HepG2 (cell line): ENCODE data around the gene ZNF444. TPM values are rescaled to one million over a fixed set of nuclear protein-coding genes. Genes with fewer than 3 reads are reported as not detected.

Experiments
- ATAC-seq: fragments of 200-7000 bp; cut with Tn5 transposase; 3 replicates; pipeline ENCODE4 v1.9.1; 2020; ENCODE audit warnings: mild to moderate bottlenecking, moderate library complexity
- BruUV-seq: library from RNA; stranded (reverse); fragments of 400-500 nt; replicated peaks from 2 replicates; lab custom pipeline; 2021; lab: Mats Ljungman, UMichigan
- CTCF ChIA-PET: fragments of 300-600 bp; formaldehyde crosslinking; extraction: SDS; loops from one replicate; lab custom pipeline; 2021; ENCODE audit warnings: low total read pairs, inconsistent platforms, low intra/inter-chr PET ratio; lab: Yijun Ruan, JAX
- POLR2A ChIA-PET: fragments of 350-600 bp; sonication (Branson Sonifier 250); formaldehyde crosslinking; loops from one replicate; lab custom pipeline; 2020; ENCODE audit warnings: antibody characterized with exemption, inconsistent platforms; lab: Yijun Ruan, JAX
- DNase-seq: peaks from one replicate; pipeline ENCODE4 v3.0.0-alpha.2; 2015; ENCODE audit warnings: low spot score
- FAIRE-seq: peaks from 3 replicates; lab custom pipeline; 2011; peaks lifted over from hg19 to GRCh38; lab: Jason Lieb, UNC
- H2AFZ ChIP-seq: one replicate; pipeline ENCODE4 v1.6.1; 2011; ENCODE audit warnings: low read length, inconsistent platforms
- H3K27ac ChIP-seq: fragments of 300-600 bp; 3 replicates; pipeline ENCODE4 v1.8.0; 2011; ENCODE audit warnings: mixed run types, mild to moderate bottlenecking, mixed read lengths, low read length, inconsistent platforms; ENCODE audit not compliant: insufficient read depth; ENCODE audit errors: extremely low read length
- H3K27me3 ChIP-seq, 2 experiments: fragments of 200-600 bp in 1 of 2; 2 replicates in 1 of 2; 3 replicates in 1 of 2; pipeline versions ENCODE4 v1.6.0 to v1.8.0; 2011; ENCODE audit warnings: low read length in 2 of 2, mild to moderate bottlenecking in 2 of 2, moderate library complexity in 2 of 2, inconsistent platforms in 1 of 2; ENCODE audit not compliant: insufficient read depth in 2 of 2, control insufficient read depth in 1 of 2
- H3K36me3 ChIP-seq, 2 experiments: fragments of 200-600 bp in 1 of 2; replicated peaks in 1 of 2; 2 replicates in 1 of 2; 3 replicates in 1 of 2; pipeline versions ENCODE4 v1.5.1 to v1.8.0; 2011; ENCODE audit warnings: low read length in 2 of 2, inconsistent platforms in 1 of 2; ENCODE audit not compliant: insufficient read depth in 2 of 2, control insufficient read depth in 1 of 2
- H3K4me1 ChIP-seq: 2 replicates; pipeline ENCODE4 v1.5.1; 2012; ENCODE audit warnings: low read length, inconsistent platforms; ENCODE audit not compliant: insufficient read depth
- H3K4me2 ChIP-seq: 2 replicates; pipeline ENCODE4 v1.6.0; 2011; ENCODE audit warnings: low read depth, low read length, inconsistent platforms
- H3K4me3 ChIP-seq, 3 experiments: fragments of 200-600 bp in 1 of 3; sonication (generic), shearing (Covaris generic) in 1 of 3; replicated peaks in 1 of 3; 2 replicates each; pipeline ENCODE4 v1.5.1; 2011 to 2016; ENCODE audit warnings: low read length in 3 of 3, inconsistent platforms in 2 of 3, low read depth in 2 of 3, mild to moderate bottlenecking in 2 of 3, control low read depth in 1 of 3, mixed read lengths in 1 of 3; ENCODE audit not compliant: insufficient read depth in 1 of 3
- H3K79me2 ChIP-seq: one replicate; pipeline ENCODE4 v1.6.1; 2011; ENCODE audit warnings: low read length, inconsistent platforms; ENCODE audit not compliant: insufficient read depth
- H3K9ac ChIP-seq: 2 replicates; pipeline ENCODE4 v1.6.0; 2011; ENCODE audit warnings: mild to moderate bottlenecking, low read depth, low read length, inconsistent platforms; ENCODE audit not compliant: insufficient read depth
- H3K9me3 ChIP-seq: 2 replicates; pipeline ENCODE4 v1.5.1; 2012; ENCODE audit warnings: mild to moderate bottlenecking, low read length
- H4K20me1 ChIP-seq: 2 replicates; pipeline ENCODE4 v1.6.0; 2011; ENCODE audit warnings: inconsistent platforms, mild to moderate bottlenecking, low read length, moderate library complexity; ENCODE audit not compliant: insufficient read depth
- AGO2 ChIP-seq: fragments of 200-400 bp; formaldehyde crosslinking; optimal IDR thresholded peaks from 2 replicates; pipeline ENCODE3; 2017; ENCODE audit warnings: mild to moderate bottlenecking, low read depth, low read length, moderate library complexity
- ATF3 ChIP-seq: sonication (generic); formaldehyde crosslinking; IDR thresholded peaks from 2 replicates; pipeline ENCODE4 v1.4.0; 2020; ENCODE audit warnings: missing genetic modification reagents
- HNRNPH1 ChIP-seq: fragments of 200-400 bp; formaldehyde crosslinking; optimal IDR thresholded peaks from 2 replicates; pipeline ENCODE3; 2017; ENCODE audit warnings: mild to moderate bottlenecking, low read depth, low read length
- MLLT10 ChIP-seq: sonication (generic); formaldehyde crosslinking; IDR thresholded peaks from 2 replicates; pipeline ENCODE4 v1.4.0; 2020; ENCODE audit warnings: missing genetic modification reagents
- NFRKB ChIP-seq: fragments of 450-650 bp; IDR thresholded peaks from 2 replicates; pipeline ENCODE4 v1.6.1; 2017
- PHF21A ChIP-seq: sonication (generic); formaldehyde crosslinking; IDR thresholded peaks from 2 replicates; pipeline ENCODE4 v1.5.0; 2020; ENCODE audit warnings: mild to moderate bottlenecking, missing genetic modification reagents
- POLR2A ChIP-seq, 2 experiments: IDR thresholded peaks; 2 replicates each; pipeline ENCODE4 v1.6.1; 2011; ENCODE audit warnings: low read depth in 2 of 2, low read length in 2 of 2, mild to moderate bottlenecking in 1 of 2, moderate library complexity in 1 of 2; ENCODE audit not compliant: insufficient read depth in 1 of 2
- PPARG ChIP-seq: conservative IDR thresholded peaks from 2 replicates; pipeline ENCODE4 v1.6.1; 2016; ENCODE audit warnings: missing biosample characterization, missing genetic modification reagents
- PTBP1 ChIP-seq: fragments of 200-400 bp; formaldehyde crosslinking; IDR thresholded peaks from 2 replicates; pipeline ENCODE4 v1.6.1; 2018; ENCODE audit warnings: low read length, low read depth; ENCODE audit not compliant: poor library complexity, severe bottlenecking
- RBFOX2 ChIP-seq: fragments of 200-400 bp; formaldehyde crosslinking; IDR thresholded peaks from 2 replicates; pipeline ENCODE4 v1.6.1; 2017; ENCODE audit warnings: low read depth, mild to moderate bottlenecking, low read length
- RBM39 ChIP-seq: fragments of 200-400 bp; formaldehyde crosslinking; IDR thresholded peaks from one replicate; pipeline ENCODE4 v1.6.1; 2018; ENCODE audit warnings: antibody characterized with exemption, mild to moderate bottlenecking, low read depth, low read length; ENCODE audit not compliant: poor library complexity, severe bottlenecking
- TSC22D2 ChIP-seq: sonication (generic); formaldehyde crosslinking; IDR thresholded peaks from 2 replicates; pipeline ENCODE4 v1.5.1; 2020; ENCODE audit warnings: missing genetic modification reagents, mild to moderate bottlenecking, borderline replicate concordance
- ZBTB38 ChIP-seq: sonication (generic); formaldehyde crosslinking; IDR thresholded peaks from 2 replicates; pipeline ENCODE4 v1.5.1; 2020; ENCODE audit warnings: mild to moderate bottlenecking, missing genetic modification reagents
- ZNF678 ChIP-seq: sonication (generic); formaldehyde crosslinking; IDR thresholded peaks from 2 replicates; pipeline ENCODE4 v1.4.0; 2020; ENCODE audit warnings: mild to moderate bottlenecking, missing genetic modification reagents
- WGBS: methylation state at CpG from one replicate; pipeline ENCODE4 v1.1.6; 2017; ENCODE audit warnings: low lambda C conversion rate; 5-methylcytosine and 5-hydroxymethylcytosine counted together
- in situ Hi-C: cut with HindIII; loops from 2 replicates; pipeline ENCODE4 v1.10.0; 2017; ENCODE audit warnings: low pct_unique_long_range_greater_than_20kb; ENCODE audit not compliant: extremely low pct_ligation_motif_present
- intact Hi-C: fragments of 100-400 bp; cut with micrococcal nuclease; formaldehyde crosslinking; loops from one replicate; pipeline ENCODE4 v1.10.0; 2022; ENCODE audit not compliant: unreplicated experiment
- polyA plus RNA-seq, 8 experiments: library from polyadenylated mRNA; depleted of rRNA in 3 of 8; stranded (reverse) in 7 of 8; unstranded in 1 of 8; fragments of >200 nt; fragmentation: Illumina TruSeq in 4 of 8; extraction: Trizol in 4 of 8; gene quantifications; 2 replicates each; pipeline versions ENCODE4 v1.2.1 to v1.2.3, GENCODE V29; 2011 to 2016; ENCODE audit warnings: low read depth in 4 of 8, missing spikeins in 1 of 8, mixed read lengths in 1 of 8; ENCODE audit not compliant: insufficient read depth in 1 of 8
- total RNA-seq, 5 experiments: library from RNA; depleted of rRNA; stranded (reverse); fragments of >200 nt; fragmentation: Illumina TruSeq; extraction: Trizol; gene quantifications; 2 replicates each; pipeline ENCODE4 v1.2.3, GENCODE V29; 2016; ENCODE audit warnings: low read depth in 1 of 5
- TF ChIP-seq, protein P1 (sequence below): sonication (generic); formaldehyde crosslinking; IDR thresholded peaks from 2 replicates; pipeline ENCODE4 v1.5.0; 2020; ENCODE audit warnings: missing genetic modification reagents, mild to moderate bottlenecking, borderline replicate concordance
- TF ChIP-seq, protein P2 (sequence below): sonication (generic); formaldehyde crosslinking; IDR thresholded peaks from 2 replicates; pipeline ENCODE4 v1.8.1; 2023; ENCODE audit warnings: mild to moderate bottlenecking, missing genetic modification reagents, borderline replicate concordance
- TF ChIP-seq, protein P3 (sequence below): sonication (generic); formaldehyde crosslinking; IDR thresholded peaks from 2 replicates; pipeline ENCODE4 v1.4.0; 2020; ENCODE audit warnings: mild to moderate bottlenecking, missing genetic modification reagents

ZNF444 gene
- total and polyA plus RNA-seq, 2 of the 13 experiments (the other 11 are each of a cell fraction or from before 2014, with no cell fraction given), result 27.4 to 30.3 TPM

- no peak for TF ChIP-seq RBM39
- TF ChIP-seq ZNF678, result no peak
- 0 out of 2 replicates have a peak, but pooled peaks have one; percentile 37 for TF ChIP-seq ZBTB38 (CRISPR knock-in tag)
- TF ChIP-seq PTBP1, result no peak
- TF ChIP-seq POLR2A (IDR thresholded peaks at IDR 0.05; ENCODE audit: insufficient read depth in 1 of 2, low read depth in 2 of 2, low read length in 2 of 2), result 0 out of 4 replicates have a peak, but pooled peaks of 1 of the 2 experiments have one; percentile 10
- no peak for TF ChIP-seq NFRKB
- no peak for TF ChIP-seq ATF3 (CRISPR knock-in tag)
Measured at GRCh38 chr19:56113074-56113632, 27.9 kb upstream of the ZNF444 start (continued).

DNA sequence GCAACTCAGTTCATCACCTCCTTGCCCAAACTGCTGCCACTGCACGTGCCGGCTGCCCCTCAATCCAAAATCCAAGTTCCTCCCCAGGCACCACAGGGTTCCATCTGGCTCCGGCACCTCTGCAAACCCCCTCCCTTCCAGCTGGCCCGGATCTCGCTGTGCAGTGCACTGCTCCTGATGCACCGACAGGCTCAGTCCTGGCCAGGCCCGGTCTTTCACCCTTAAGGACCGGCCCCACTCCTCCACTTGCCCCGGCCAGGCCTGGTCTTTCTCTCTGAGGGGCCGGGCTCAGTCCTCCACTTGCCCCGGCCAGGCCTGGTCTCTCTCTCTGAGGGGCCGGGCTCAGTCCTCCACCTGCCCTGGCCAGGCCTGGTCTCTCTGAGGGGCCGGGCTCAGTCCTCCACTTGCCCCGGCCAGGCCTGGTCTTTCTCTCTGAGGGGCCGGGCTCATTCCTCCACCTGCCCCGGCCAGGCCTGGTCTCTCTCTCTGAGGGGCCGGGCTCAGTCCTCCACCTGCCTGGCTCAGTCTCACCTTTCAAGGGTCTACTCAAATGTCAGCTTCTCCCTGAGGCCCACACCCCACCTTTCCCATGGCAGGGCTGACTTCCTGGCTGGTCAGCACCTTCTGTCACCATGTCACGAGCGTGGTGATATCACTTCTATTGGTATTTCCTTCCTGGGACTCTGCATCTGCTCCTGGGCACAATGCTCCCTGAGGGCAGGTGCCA lies 26.9 kb upstream of the ZNF444 start:
- CTCF ChIA-PET, result no interaction called here
- TF ChIP-seq, protein P1, sequence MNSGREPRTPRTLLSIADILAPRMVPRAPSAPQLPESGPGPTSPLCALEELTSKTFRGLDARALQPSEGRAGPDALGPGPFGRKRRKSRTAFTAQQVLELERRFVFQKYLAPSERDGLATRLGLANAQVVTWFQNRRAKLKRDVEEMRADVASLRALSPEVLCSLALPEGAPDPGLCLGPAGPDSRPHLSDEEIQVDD (CRISPR knock-in tag), result no peak
- TF ChIP-seq, protein P2, sequence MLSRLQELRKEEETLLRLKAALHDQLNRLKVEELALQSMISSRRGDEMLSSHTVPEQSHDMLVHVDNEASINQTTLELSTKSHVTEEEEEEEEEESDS, result no peak
- peak; percentile 41; the same call in 1 of the 2 replicates for TF ChIP-seq RBFOX2
- TF ChIP-seq, protein P3, sequence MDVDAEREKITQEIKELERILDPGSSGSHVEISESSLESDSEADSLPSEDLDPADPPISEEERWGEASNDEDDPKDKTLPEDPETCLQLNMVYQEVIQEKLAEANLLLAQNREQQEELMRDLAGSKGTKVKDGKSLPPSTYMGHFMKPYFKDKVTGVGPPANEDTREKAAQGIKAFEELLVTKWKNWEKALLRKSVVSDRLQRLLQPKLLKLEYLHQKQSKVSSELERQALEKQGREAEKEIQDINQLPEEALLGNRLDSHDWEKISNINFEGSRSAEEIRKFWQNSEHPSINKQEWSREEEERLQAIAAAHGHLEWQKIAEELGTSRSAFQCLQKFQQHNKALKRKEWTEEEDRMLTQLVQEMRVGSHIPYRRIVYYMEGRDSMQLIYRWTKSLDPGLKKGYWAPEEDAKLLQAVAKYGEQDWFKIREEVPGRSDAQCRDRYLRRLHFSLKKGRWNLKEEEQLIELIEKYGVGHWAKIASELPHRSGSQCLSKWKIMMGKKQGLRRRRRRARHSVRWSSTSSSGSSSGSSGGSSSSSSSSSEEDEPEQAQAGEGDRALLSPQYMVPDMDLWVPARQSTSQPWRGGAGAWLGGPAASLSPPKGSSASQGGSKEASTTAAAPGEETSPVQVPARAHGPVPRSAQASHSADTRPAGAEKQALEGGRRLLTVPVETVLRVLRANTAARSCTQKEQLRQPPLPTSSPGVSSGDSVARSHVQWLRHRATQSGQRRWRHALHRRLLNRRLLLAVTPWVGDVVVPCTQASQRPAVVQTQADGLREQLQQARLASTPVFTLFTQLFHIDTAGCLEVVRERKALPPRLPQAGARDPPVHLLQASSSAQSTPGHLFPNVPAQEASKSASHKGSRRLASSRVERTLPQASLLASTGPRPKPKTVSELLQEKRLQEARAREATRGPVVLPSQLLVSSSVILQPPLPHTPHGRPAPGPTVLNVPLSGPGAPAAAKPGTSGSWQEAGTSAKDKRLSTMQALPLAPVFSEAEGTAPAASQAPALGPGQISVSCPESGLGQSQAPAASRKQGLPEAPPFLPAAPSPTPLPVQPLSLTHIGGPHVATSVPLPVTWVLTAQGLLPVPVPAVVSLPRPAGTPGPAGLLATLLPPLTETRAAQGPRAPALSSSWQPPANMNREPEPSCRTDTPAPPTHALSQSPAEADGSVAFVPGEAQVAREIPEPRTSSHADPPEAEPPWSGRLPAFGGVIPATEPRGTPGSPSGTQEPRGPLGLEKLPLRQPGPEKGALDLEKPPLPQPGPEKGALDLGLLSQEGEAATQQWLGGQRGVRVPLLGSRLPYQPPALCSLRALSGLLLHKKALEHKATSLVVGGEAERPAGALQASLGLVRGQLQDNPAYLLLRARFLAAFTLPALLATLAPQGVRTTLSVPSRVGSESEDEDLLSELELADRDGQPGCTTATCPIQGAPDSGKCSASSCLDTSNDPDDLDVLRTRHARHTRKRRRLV (CRISPR knock-in tag), result no peak
- TF ChIP-seq AGO2, result peak; percentile 79
- TF ChIP-seq POLR2A (IDR thresholded peaks at IDR 0.05; ENCODE audit: insufficient read depth in 1 of 2, low read depth in 2 of 2, low read length in 2 of 2), result no peak
- no peak for TF ChIP-seq PPARG (CRISPR knock-in tag)
- TF ChIP-seq MLLT10 (CRISPR knock-in tag), result no peak
- TF ChIP-seq PHF21A (CRISPR knock-in tag), result no peak
- TF ChIP-seq HNRNPH1, result no peak
- no peak for TF ChIP-seq TSC22D2 (CRISPR knock-in tag)

More for the DNA sequence above, 26.9 kb upstream of the ZNF444 start:
- H3K9ac ChIP-seq, result no peak overlapping the region
- H3K79me2 ChIP-seq, result peaks cover 91% of the 10 kb centered on the region
- intact Hi-C loops (loop anchor here (5.0 kb wide), 1 partner anchor 777 kb away; the partner anchor contains the start of gene KMT5C), in situ Hi-C loops (no loop called here)
- POLR2A ChIA-PET, result interaction anchor here (0.7 kb wide), 1 partner anchor 56 kb away, joined by 3 read pairs; no protein-coding TSS in a partner anchor
- BruUV-seq, result no TSS peak
- DNase-seq, result no peak
- no peaks in the 10 kb centered on the region for H3K27me3 ChIP-seq
- no peak overlapping the region for H3K4me3 ChIP-seq
- WGBS, result 90% methylated on average over 16 of the region's 19 CpGs
- H3K36me3 ChIP-seq, result peaks cover 9 to 16% of the 10 kb centered on the region in 2 experiments
- no peak for FAIRE-seq
- H2AFZ ChIP-seq, result no peak overlapping the region
- H3K4me1 ChIP-seq, result peaks cover 90% of the 10 kb centered on the region
- peaks cover 91% of the 10 kb centered on the region for H4K20me1 ChIP-seq
- H3K27ac ChIP-seq, result no peak overlapping the region
- no peaks in the 10 kb centered on the region for H3K9me3 ChIP-seq
- ATAC-seq, result no peak
- H3K4me2 ChIP-seq, result no peak overlapping the region
